A549 (cell line): Measurements from ENCODE around the gene ZNF827.

Source experiments
- CEBPB ChIP-seq, 2 experiments: fragments of >200 bp in 1 of 2; sonication (Bioruptor Twin) in 1 of 2; formaldehyde crosslinking in 1 of 2; IDR thresholded peaks; 2 replicates each; pipeline ENCODE4 v1.6.1; 2012 to 2016
- CHD4 ChIP-seq: fragments of 200-600 bp; sonication (generic); IDR thresholded peaks from 2 replicates; pipeline ENCODE4 v1.6.1; 2016; ENCODE audit warnings: antibody characterized with exemption, mild to moderate bottlenecking, borderline replicate concordance
- CTCF ChIP-seq: fragments of >200 bp; sonication (Bioruptor Twin); formaldehyde crosslinking; IDR thresholded peaks from 3 replicates; pipeline ENCODE4 v1.5.1; 2016
- EP300 ChIP-seq, 2 experiments: fragments of >200 bp; sonication (Bioruptor Twin); formaldehyde crosslinking; IDR thresholded peaks; 2 replicates in 1 of 2; 3 replicates in 1 of 2; pipeline ENCODE4 v1.6.1; 2016 to 2017
- POLR2A ChIP-seq: IDR thresholded peaks from 2 replicates; pipeline ENCODE4 v1.6.1; 2012; ENCODE audit warnings: mild to moderate bottlenecking, low read length
- TF ChIP-seq, protein P1 (sequence below): IDR thresholded peaks from 2 replicates; pipeline ENCODE4 v1.6.1; 2012

DNA sequence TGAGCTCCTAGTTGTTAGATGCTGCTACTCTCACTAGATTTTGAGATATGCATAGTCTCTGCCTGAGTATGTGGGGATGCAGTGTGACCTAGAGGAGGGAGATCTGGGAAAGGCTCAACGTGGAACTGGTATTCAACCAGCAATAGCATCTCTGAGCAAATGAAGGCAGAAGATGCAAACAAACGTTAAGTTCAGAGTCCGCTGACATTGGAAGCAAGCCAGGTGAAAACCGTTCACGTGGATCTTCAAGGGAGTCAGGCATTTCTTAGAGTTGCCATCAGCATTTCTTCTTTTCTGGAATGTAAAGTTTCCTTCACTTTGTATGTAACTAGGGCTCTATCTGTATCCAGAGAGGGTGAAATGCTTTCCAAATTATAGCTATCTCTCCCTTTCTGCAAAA, 198.8 kb downstream of the ZNF827 start:
- no peak for TF ChIP-seq CTCF
- TF ChIP-seq POLR2A, result no peak
- TF ChIP-seq, protein P1, sequence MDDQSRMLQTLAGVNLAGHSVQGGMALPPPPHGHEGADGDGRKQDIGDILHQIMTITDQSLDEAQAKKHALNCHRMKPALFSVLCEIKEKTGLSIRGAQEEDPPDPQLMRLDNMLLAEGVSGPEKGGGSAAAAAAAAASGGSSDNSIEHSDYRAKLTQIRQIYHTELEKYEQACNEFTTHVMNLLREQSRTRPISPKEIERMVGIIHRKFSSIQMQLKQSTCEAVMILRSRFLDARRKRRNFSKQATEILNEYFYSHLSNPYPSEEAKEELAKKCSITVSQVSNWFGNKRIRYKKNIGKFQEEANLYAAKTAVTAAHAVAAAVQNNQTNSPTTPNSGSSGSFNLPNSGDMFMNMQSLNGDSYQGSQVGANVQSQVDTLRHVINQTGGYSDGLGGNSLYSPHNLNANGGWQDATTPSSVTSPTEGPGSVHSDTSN, result no peak
- no peak for TF ChIP-seq CHD4
- no peak for TF ChIP-seq CEBPB (IDR thresholded peaks at IDR 0.05)
- TF ChIP-seq EP300 (IDR thresholded peaks at IDR 0.05), result no peak
